ENCODE measurements around the gene MRM3. TPM values are rescaled to one million over a fixed set of nuclear protein-coding genes. Genes with fewer than 3 reads are reported as not detected.
A peak's percentile ranks its signal among the peaks of the same experiment; 100 is the strongest.

MRM3 gene
- total and polyA plus RNA-seq, 12 donors = 11.6 to 23.7 (median 20.4) TPM

- Histone ChIP-seq H3K27ac (no peak overlapping the region), H3K4me1 (peaks cover 0 to 38% (median 15%) of the 10 kb centered on the region in 9 donors), H3K9me3 (no peaks in the 10 kb centered on the region), H3K4me3 (no peak overlapping the region), H3K27me3 (no peaks in the 10 kb centered on the region), H3K36me3 (peaks cover 0 to 55% (median 24%) of the 10 kb centered on the region in 9 donors)
- TF ChIP-seq CTCF (IDR thresholded peaks at IDR 0.05) = no peak
- DNase-seq (no peak), ATAC-seq (no peak)
- intact Hi-C loops (cut with DNase I) = loop anchor here in 8 of 10 donors (5.0 to 10.0 kb wide), 5 partner anchors 53 to 265 kb away; no protein-coding TSS in a partner anchor
- WGBS, 2 donors = 77 to 82% methylated on average over 9 of the region's 9 CpGs
Observed at GRCh38 chr17:792277-792676, 10.1 kb downstream of the MRM3 start.

- DNase-seq (peak; percentile 88 to 89), ATAC-seq (peak; percentile 40 to 90 (median 78))
- 5% methylated on average over 18 of the region's 18 CpGs for WGBS, 2 donors
- no peaks in the 10 kb centered on the region for H3K27me3 ChIP-seq
- peaks cover 0 to 36% (median 15%) of the 10 kb centered on the region in 9 donors for H3K4me1 ChIP-seq
- H3K4me3 ChIP-seq = peak overlapping the region in 9 of 10 donors; percentile 27 to 53 (median 43)
- H3K36me3 ChIP-seq = peaks cover 0 to 33% (median 8%) of the 10 kb centered on the region in 9 donors
- peak overlapping the region in 9 of 10 donors; percentile 25 to 71 (median 55) for H3K27ac ChIP-seq
- intact Hi-C loops (cut with DNase I) = loop anchor here (1.0 to 10.0 kb wide), 10 partner anchors 50 to 262 kb away; no protein-coding TSS in a partner anchor
- no peaks in the 10 kb centered on the region for H3K9me3 ChIP-seq
- TF ChIP-seq CTCF (IDR thresholded peaks at IDR 0.05) = peak; percentile 85 to 97 (median 86)
Observed at GRCh38 chr17:794876-795275, 12.7 kb downstream of the MRM3 start.

GRCh38 chr17:795276-795675 is 13.1 kb downstream of the MRM3 start:
- Histone ChIP-seq H3K4me3 (peak overlapping the region in 9 of 10 donors; percentile 27 to 53 (median 43)), H3K27me3 (no peaks in the 10 kb centered on the region), H3K27ac (peak overlapping the region in 9 of 10 donors; percentile 25 to 71 (median 55)), H3K36me3 (peaks cover 0 to 33% (median 8%) of the 10 kb centered on the region in 9 donors), H3K9me3 (no peaks in the 10 kb centered on the region), H3K4me1 (peaks cover 0 to 33% (median 15%) of the 10 kb centered on the region in 9 donors)
- DNase-seq (no peak), ATAC-seq (peak in 4 of 8 donors; percentile 2 to 19 (median 8))
- TF ChIP-seq CTCF (IDR thresholded peaks at IDR 0.05) = no peak
- WGBS, 2 donors = 35 to 40% methylated on average over 14 of the region's 14 CpGs
- intact Hi-C loops (cut with DNase I) = loop anchor here (1.0 to 10.0 kb wide), 9 partner anchors 50 to 262 kb away; no protein-coding TSS in a partner anchor

GRCh38 chr17:795721-796120 is 13.6 kb downstream of the MRM3 start:
- Histone ChIP-seq H3K27ac (peak overlapping the region in 4 of 10 donors; percentile 35 to 71 (median 55)), H3K4me3 (peak overlapping the region in 1 of 10 donors; percentile 49), H3K9me3 (no peaks in the 10 kb centered on the region), H3K4me1 (peaks cover 0 to 33% (median 15%) of the 10 kb centered on the region in 9 donors), H3K36me3 (peaks cover 0 to 36% (median 8%) of the 10 kb centered on the region in 9 donors), H3K27me3 (no peaks in the 10 kb centered on the region)
- DNase-seq = no peak
- intact Hi-C loops (cut with DNase I) = loop anchor here (1.0 to 10.0 kb wide), 9 partner anchors 49 to 262 kb away; no protein-coding TSS in a partner anchor
- TF ChIP-seq CTCF (IDR thresholded peaks at IDR 0.05) = no peak
- ATAC-seq = no peak
- 74 to 77% methylated on average over 9 of the region's 9 CpGs for WGBS, 2 donors

Data from heart right ventricle (tissue), 16 donors.